ENCODE data around the gene NADK2. TPM values are rescaled to one million over a fixed set of nuclear protein-coding genes. Genes with fewer than 3 reads are reported as not detected.

The NADK2 gene
- total RNA-seq, 6 experiments from 2014 or later = 102 to 253 (median 142) TPM

- H3K27me3 ChIP-seq = no peaks in the 10 kb centered on the region
- DNase-seq = no peak
- intact Hi-C loops (cut with DNase I) = no loop called here
- 75% methylated on average over 1 of the region's 1 CpG for WGBS (ENCODE audit: insufficient coverage, low coverage, low lambda C conversion rate, missing lambda C conversion rate)
- no peaks in the 10 kb centered on the region for H3K9me3 ChIP-seq
- TF ChIP-seq POLR2A (IDR thresholded peaks at IDR 0.05) (no peak), CTCF (IDR thresholded peaks at IDR 0.05) (no peak)
- no peak for ATAC-seq
- peaks cover 0 to 47% (median 17%) of the 10 kb centered on the region in 4 donors for H3K4me1 ChIP-seq
- no peak overlapping the region for H3K27ac ChIP-seq
- peaks cover 0 to 4% (median 1%) of the 10 kb centered on the region in 4 donors for H3K36me3 ChIP-seq
- H3K4me3 ChIP-seq = no peak overlapping the region
Measured at GRCh38 chr5:36156619-36157018, 85.1 kb downstream of the NADK2 start.

GRCh38 chr5:36156121-36156601, 85.6 kb downstream of the NADK2 start:
- Histone ChIP-seq H3K27ac (no peak overlapping the region), H3K4me1 (peaks cover 0 to 43% (median 16%) of the 10 kb centered on the region in 4 donors), H3K9me3 (no peaks in the 10 kb centered on the region), H3K4me3 (no peak overlapping the region), H3K27me3 (no peaks in the 10 kb centered on the region), H3K36me3 (peaks cover 0 to 4% (median 1%) of the 10 kb centered on the region in 4 donors)
- intact Hi-C loops (cut with DNase I) = no loop called here
- ATAC-seq = no peak
- WGBS (ENCODE audit: insufficient coverage, low coverage, low lambda C conversion rate, missing lambda C conversion rate) = 63% methylated on average over 3 of the region's 4 CpGs
- no peak for DNase-seq
- TF ChIP-seq CTCF (IDR thresholded peaks at IDR 0.05) (no peak), POLR2A (IDR thresholded peaks at IDR 0.05) (no peak)

GRCh38 chr5:36155291-36155690, 86.4 kb downstream of the NADK2 start:
- Histone ChIP-seq H3K4me3 (no peak overlapping the region), H3K27me3 (no peaks in the 10 kb centered on the region), H3K4me1 (peaks cover 0 to 41% (median 14%) of the 10 kb centered on the region in 4 donors), H3K27ac (no peak overlapping the region), H3K36me3 (peaks cover 0 to 4% (median 1%) of the 10 kb centered on the region in 4 donors), H3K9me3 (no peaks in the 10 kb centered on the region)
- ATAC-seq (no peak), DNase-seq (no peak)
- intact Hi-C loops (cut with DNase I) = no loop called here
- 96% methylated on average over 7 of the region's 7 CpGs for WGBS (ENCODE audit: insufficient coverage, low coverage, low lambda C conversion rate, missing lambda C conversion rate)
- no peak for TF ChIP-seq CTCF (IDR thresholded peaks at IDR 0.05)
- TF ChIP-seq POLR2A (IDR thresholded peaks at IDR 0.05) = no peak

GRCh38 chr5:36153726-36154125, 88.0 kb downstream of the NADK2 start:
- intact Hi-C loops (cut with DNase I) = no loop called here

More at GRCh38 chr5:36153726-36154125, 88.0 kb downstream of the NADK2 start:
- no peak for DNase-seq
- Histone ChIP-seq H3K4me3 (no peak overlapping the region), H3K27me3 (no peaks in the 10 kb centered on the region), H3K9me3 (no peaks in the 10 kb centered on the region), H3K27ac (no peak overlapping the region), H3K36me3 (peaks cover 0 to 4% (median 1%) of the 10 kb centered on the region in 4 donors), H3K4me1 (peaks cover 0 to 29% (median 8%) of the 10 kb centered on the region in 4 donors)
- whole genome bisulfite sequencing (ENCODE audit: insufficient coverage, low coverage, low lambda C conversion rate, missing lambda C conversion rate) = 29% methylated on average over 4 of the region's 4 CpGs
- TF ChIP-seq POLR2A (IDR thresholded peaks at IDR 0.05) (no peak), CTCF (IDR thresholded peaks at IDR 0.05) (no peak)
- no peak for ATAC-seq
